HCT116 (cell line): Measurements from ENCODE around the gene MAPK8IP3. TPM values are rescaled to one million over a fixed set of nuclear protein-coding genes. Genes with fewer than 3 reads are reported as not detected.

Source experiments
- ATAC-seq: fragments of 200-7000 bp; cut with Tn5 transposase; 2 replicates; pipeline ENCODE4 v1.9.1; 2020; ENCODE audit warnings: mild to moderate bottlenecking, moderate library complexity
- BruUV-seq: library from RNA; stranded (reverse); fragments of 400-500 nt; replicated peaks from 2 replicates; lab custom pipeline; 2021; lab: Mats Ljungman, UMichigan
- CTCF ChIA-PET: fragments of 300-600 bp; sonication (Branson Sonifier 250); formaldehyde crosslinking; loops from one replicate; lab custom pipeline; 2021; ENCODE audit warnings: antibody characterized with exemption; lab: Charles Lee
- POLR2A ChIA-PET: fragments of 300-600, 350-600 bp; sonication (Branson Sonifier 250); formaldehyde crosslinking; loops from one replicate; lab custom pipeline; 2021; ENCODE audit warnings: antibody characterized with exemption; lab: Charles Lee
- RAD21 ChIA-PET, 2 experiments: fragments of 300-600 bp; sonication (Branson Sonifier 250); formaldehyde crosslinking; loops; one replicate each; lab custom pipeline; 2023; ENCODE audit warnings: low total read pairs in 2 of 2; ENCODE audit not compliant: uncharacterized antibody in 2 of 2, unreplicated experiment in 2 of 2, low non-redundant PET in 1 of 2; lab: Charles Lee
- DNase-seq: peaks from one replicate; pipeline ENCODE4 v3.0.0-alpha.2; 2010; ENCODE audit warnings: low read depth, low spot score
- H2AFZ ChIP-seq: fragments of 200-600 bp; shearing (Covaris generic), sonication (generic); 2 replicates; pipeline ENCODE4 v1.6.1; 2017; ENCODE audit warnings: low read depth, mixed run types, mixed read lengths, antibody characterized with exemption, low read length; ENCODE audit not compliant: poor library complexity, severe bottlenecking
- H3K27ac ChIP-seq: 2 replicates; pipeline ENCODE4 v1.5.1; 2012; ENCODE audit warnings: low read depth, low read length
- H3K27me3 ChIP-seq: fragments of 200-600 bp; sonication (generic); 2 replicates; pipeline ENCODE4 v1.6.1; 2016; ENCODE audit warnings: mixed run types, low read length, mixed read lengths; ENCODE audit not compliant: insufficient read depth
- H3K36me3 ChIP-seq, 2 experiments: fragments of 200-500 bp in 1 of 2; fragments of 200-600 bp in 1 of 2; sonication (Bioruptor generic) in 1 of 2; sonication (generic) in 1 of 2; 2 replicates each; pipeline versions ENCODE4 v1.5.1 to v1.6.1; 2014 to 2016; ENCODE audit warnings: low read length in 2 of 2, inconsistent platforms in 1 of 2, mixed read lengths in 1 of 2, mixed run types in 1 of 2; ENCODE audit not compliant: insufficient read depth in 2 of 2, control insufficient read depth in 1 of 2
- H3K4me1 ChIP-seq, 2 experiments: fragments of 200-600 bp in 1 of 2; sonication (generic) in 1 of 2; 2 replicates each; pipeline versions ENCODE4 v1.5.1 to v1.6.1; 2012 to 2017; ENCODE audit warnings: low read length in 2 of 2, inconsistent platforms in 1 of 2, mild to moderate bottlenecking in 1 of 2, mixed read lengths in 1 of 2, mixed run types in 1 of 2, moderate library complexity in 1 of 2; ENCODE audit not compliant: insufficient read depth in 2 of 2, control insufficient read depth in 1 of 2
- H3K4me2 ChIP-seq: fragments of 200-600 bp; sonication (generic); 2 replicates; pipeline ENCODE4 v1.6.1; 2017; ENCODE audit warnings: mixed run types, low read length, mixed read lengths
- H3K4me3 ChIP-seq, 2 experiments: fragments of 200-600 bp in 1 of 2; sonication (generic) in 1 of 2; replicated peaks in 1 of 2; 2 replicates each; pipeline ENCODE4 v1.5.1; 2011 to 2016; ENCODE audit warnings: low read length in 2 of 2, control low read depth in 1 of 2, low read depth in 1 of 2, mild to moderate bottlenecking in 1 of 2, mixed read lengths in 1 of 2, mixed run types in 1 of 2
- H3K79me2 ChIP-seq: fragments of 200-600 bp; sonication (generic); 2 replicates; pipeline ENCODE4 v1.6.1; 2017; ENCODE audit warnings: mild to moderate bottlenecking, mixed run types, low read length, moderate library complexity, mixed read lengths; ENCODE audit not compliant: insufficient read depth
- H3K9ac ChIP-seq: fragments of 200-600 bp; sonication (generic); 2 replicates; pipeline ENCODE4 v1.6.1; 2016; ENCODE audit warnings: low read length, mixed read lengths
- H3K9me2 ChIP-seq: fragments of 200-600 bp; sonication (generic), shearing (Covaris generic); 2 replicates; pipeline ENCODE4 v1.6.1; 2017; ENCODE audit warnings: mixed run types, mild to moderate bottlenecking, moderate library complexity; ENCODE audit not compliant: insufficient read depth
- H3K9me3 ChIP-seq, 2 experiments: fragments of 200-500 bp in 1 of 2; fragments of 200-600 bp in 1 of 2; sonication (Bioruptor generic) in 1 of 2; sonication (generic) in 1 of 2; 2 replicates each; pipeline ENCODE4 v1.6.1; 2014 to 2017; ENCODE audit warnings: low read length in 2 of 2, mixed read lengths in 2 of 2, inconsistent platforms in 1 of 2, low read depth in 1 of 2, mild to moderate bottlenecking in 1 of 2, mixed run types in 1 of 2, moderate library complexity in 1 of 2; ENCODE audit not compliant: control insufficient read depth in 1 of 2, insufficient read depth in 1 of 2
- H4K20me1 ChIP-seq: fragments of 200-600 bp; sonication (generic), shearing (Covaris generic); 2 replicates; pipeline ENCODE4 v1.6.1; 2017; ENCODE audit warnings: mixed run types, mild to moderate bottlenecking, moderate library complexity; ENCODE audit not compliant: insufficient read depth
- ATF3 ChIP-seq: IDR thresholded peaks from 2 replicates; pipeline ENCODE4 v1.6.1; 2012
- CEBPB ChIP-seq: IDR thresholded peaks from 2 replicates; pipeline ENCODE4 v1.6.1; 2012; ENCODE audit warnings: low read depth
- EGR1 ChIP-seq: IDR thresholded peaks from 2 replicates; pipeline ENCODE4 v1.6.1; 2012; ENCODE audit warnings: low read depth
- ELF1 ChIP-seq: IDR thresholded peaks from 2 replicates; pipeline ENCODE4 v1.6.1; 2012; ENCODE audit warnings: low read depth, borderline replicate concordance
- EZH2 ChIP-seq: fragments of 200-600 bp; sonication (generic); IDR thresholded peaks from 2 replicates; pipeline ENCODE4 v1.6.1; 2017; ENCODE audit warnings: antibody characterized with exemption, mixed run types
- FOSL1 ChIP-seq: IDR thresholded peaks from 2 replicates; pipeline ENCODE4 v1.6.1; 2012; ENCODE audit warnings: low read depth
- POLR2A ChIP-seq: IDR thresholded peaks from 2 replicates; pipeline ENCODE4 v1.7.0; 2011; ENCODE audit warnings: borderline replicate concordance; ENCODE audit not compliant: insufficient read depth, insufficient read length; ENCODE audit errors: extremely low read depth
- POLR2AphosphoS5 ChIP-seq: IDR thresholded peaks from 2 replicates; pipeline ENCODE4 v1.6.1; 2011; ENCODE audit warnings: mild to moderate bottlenecking, low read depth, low read length, moderate library complexity
- RAD21 ChIP-seq: IDR thresholded peaks from 2 replicates; pipeline ENCODE4 v1.6.1; 2012; ENCODE audit warnings: low read depth, mild to moderate bottlenecking
- REST ChIP-seq: IDR thresholded peaks from 2 replicates; pipeline ENCODE4 v1.6.1; 2012; ENCODE audit warnings: low read depth
- SIN3A ChIP-seq: IDR thresholded peaks from 2 replicates; pipeline ENCODE4 v1.6.1; 2012; ENCODE audit warnings: low read depth
- SRF ChIP-seq: IDR thresholded peaks from 2 replicates; pipeline ENCODE4 v1.6.1; 2012; ENCODE audit warnings: low read depth
- TCF7L2 ChIP-seq: IDR thresholded peaks from 2 replicates; pipeline ENCODE4 v1.7.0; 2011; ENCODE audit warnings: borderline replicate concordance, inconsistent platforms; ENCODE audit not compliant: insufficient read depth, insufficient read length; ENCODE audit errors: extremely low read depth
- YY1 ChIP-seq: IDR thresholded peaks from 2 replicates; pipeline ENCODE4 v1.6.1; 2011; ENCODE audit warnings: low read length, low read depth, moderate library complexity, mild to moderate bottlenecking; ENCODE audit not compliant: insufficient replicate concordance; ENCODE audit errors: extremely low read depth
- ZFX ChIP-seq: fragments of 450-650 bp; IDR thresholded peaks from 2 replicates; pipeline ENCODE4 v1.6.1; 2017
- ZNF274 ChIP-seq: fragments of 200-500 bp; sonication (Bioruptor generic); IDR thresholded peaks from 2 replicates; pipeline ENCODE4 v1.6.1; 2014; ENCODE audit warnings: mild to moderate bottlenecking, low read depth, low read length, inconsistent platforms
- intact Hi-C: fragments of 100-400 bp; cut with micrococcal nuclease; formaldehyde crosslinking; loops from 2 replicates; pipeline ENCODE4 v1.10.0; 2022
- total RNA-seq: library from RNA; stranded (reverse); gene quantifications from one replicate; pipeline ENCODE4 v1.2.1, GENCODE V29; 2021; ENCODE audit not compliant: unreplicated experiment

Gene MAPK8IP3
- total RNA-seq, 1 experiment from 2014 or later = 75.3 TPM

GRCh38 chr16:1712791-1713261, 6.8 kb downstream of the MAPK8IP3 start:
- Histone ChIP-seq H4K20me1 (no peaks in the 10 kb centered on the region), H3K79me2 (peaks cover 90% of the 10 kb centered on the region), H3K36me3 (no peaks in the 10 kb centered on the region), H3K9ac (no peak overlapping the region), H3K9me2 (no peaks in the 10 kb centered on the region), H3K4me3 (no peak overlapping the region), H3K27me3 (no peaks in the 10 kb centered on the region), H3K4me1 (peaks cover 6 to 12% of the 10 kb centered on the region in 2 experiments), H3K27ac (no peak overlapping the region), H3K4me2 (no peak overlapping the region), H3K9me3 (no peaks in the 10 kb centered on the region), H2AFZ (no peak overlapping the region)
- ATAC-seq = no peak
- POLR2A ChIA-PET = no interaction called here
- intact Hi-C loops = no loop called here
- BruUV-seq = no TSS peak
- DNase-seq = no peak
- RAD21 ChIA-PET = no interaction called here
- no peak for TF ChIP-seq ATF3
- CTCF ChIA-PET = no interaction called here

- no peak for TF ChIP-seq TCF7L2
- TF ChIP-seq ZNF274 = no peak
- TF ChIP-seq POLR2AphosphoS5 = no peak
- TF ChIP-seq EZH2 = no peak
- TF ChIP-seq POLR2A = no peak
- no peak for TF ChIP-seq ELF1
- no peak for TF ChIP-seq YY1
- no peak for TF ChIP-seq SIN3A
- TF ChIP-seq RAD21 = no peak
- no peak for TF ChIP-seq ZFX
- no peak for TF ChIP-seq REST
- TF ChIP-seq SRF = no peak
- no peak for TF ChIP-seq ATF3
- no peak for TF ChIP-seq CEBPB
- TF ChIP-seq FOSL1 = no peak
- TF ChIP-seq EGR1 = no peak
- Histone ChIP-seq H3K79me2 (peaks cover 90% of the 10 kb centered on the region), H2AFZ (no peak overlapping the region), H3K9me2 (no peaks in the 10 kb centered on the region), H3K4me3 (no peak overlapping the region), H3K36me3 (no peaks in the 10 kb centered on the region), H3K4me1 (peaks cover 11 to 17% of the 10 kb centered on the region in 2 experiments), H3K9me3 (no peaks in the 10 kb centered on the region), H3K27ac (no peak overlapping the region), H4K20me1 (no peaks in the 10 kb centered on the region), H3K9ac (no peak overlapping the region), H3K4me2 (no peak overlapping the region), H3K27me3 (no peaks in the 10 kb centered on the region)
- ChIA-PET CTCF (no interaction called here), POLR2A (no interaction called here), RAD21 (no interaction called here)
- intact Hi-C loops = no loop called here
- ATAC-seq (no peak), DNase-seq (no peak)
- BruUV-seq = no TSS peak
Measured at GRCh38 chr16:1713331-1713730, 7.3 kb downstream of the MAPK8IP3 start.
